Measurements from ENCODE around the gene ZZZ3.

DNA sequence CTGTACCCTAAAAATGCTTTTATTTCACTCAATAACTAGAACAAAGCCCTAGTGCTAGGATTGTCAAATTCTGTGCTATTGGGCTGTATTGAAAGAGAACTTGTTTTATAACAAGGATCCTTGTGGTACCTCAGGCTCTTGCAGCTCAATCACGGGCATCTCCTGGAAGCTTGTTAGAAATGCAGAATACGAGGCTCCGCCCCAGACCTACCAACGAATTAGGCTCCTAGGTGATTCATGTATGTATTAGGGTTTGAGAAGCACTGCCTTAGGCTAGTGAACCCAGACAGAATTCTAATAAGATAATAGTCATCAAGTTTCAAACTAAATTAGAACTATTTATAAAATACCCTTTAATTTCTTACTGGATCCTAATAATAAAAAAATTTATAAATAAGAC, 45.6 kb downstream of the ZZZ3 start:
- TF ChIP-seq, protein P1, sequence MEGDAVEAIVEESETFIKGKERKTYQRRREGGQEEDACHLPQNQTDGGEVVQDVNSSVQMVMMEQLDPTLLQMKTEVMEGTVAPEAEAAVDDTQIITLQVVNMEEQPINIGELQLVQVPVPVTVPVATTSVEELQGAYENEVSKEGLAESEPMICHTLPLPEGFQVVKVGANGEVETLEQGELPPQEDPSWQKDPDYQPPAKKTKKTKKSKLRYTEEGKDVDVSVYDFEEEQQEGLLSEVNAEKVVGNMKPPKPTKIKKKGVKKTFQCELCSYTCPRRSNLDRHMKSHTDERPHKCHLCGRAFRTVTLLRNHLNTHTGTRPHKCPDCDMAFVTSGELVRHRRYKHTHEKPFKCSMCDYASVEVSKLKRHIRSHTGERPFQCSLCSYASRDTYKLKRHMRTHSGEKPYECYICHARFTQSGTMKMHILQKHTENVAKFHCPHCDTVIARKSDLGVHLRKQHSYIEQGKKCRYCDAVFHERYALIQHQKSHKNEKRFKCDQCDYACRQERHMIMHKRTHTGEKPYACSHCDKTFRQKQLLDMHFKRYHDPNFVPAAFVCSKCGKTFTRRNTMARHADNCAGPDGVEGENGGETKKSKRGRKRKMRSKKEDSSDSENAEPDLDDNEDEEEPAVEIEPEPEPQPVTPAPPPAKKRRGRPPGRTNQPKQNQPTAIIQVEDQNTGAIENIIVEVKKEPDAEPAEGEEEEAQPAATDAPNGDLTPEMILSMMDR (IDR thresholded peaks at IDR 0.05; ENCODE audit: control extremely low read depth in 1 of 3, insufficient read depth in 1 of 3, low read depth in 1 of 3, low read length in 3 of 3): no peak
- TF ChIP-seq, protein P2, sequence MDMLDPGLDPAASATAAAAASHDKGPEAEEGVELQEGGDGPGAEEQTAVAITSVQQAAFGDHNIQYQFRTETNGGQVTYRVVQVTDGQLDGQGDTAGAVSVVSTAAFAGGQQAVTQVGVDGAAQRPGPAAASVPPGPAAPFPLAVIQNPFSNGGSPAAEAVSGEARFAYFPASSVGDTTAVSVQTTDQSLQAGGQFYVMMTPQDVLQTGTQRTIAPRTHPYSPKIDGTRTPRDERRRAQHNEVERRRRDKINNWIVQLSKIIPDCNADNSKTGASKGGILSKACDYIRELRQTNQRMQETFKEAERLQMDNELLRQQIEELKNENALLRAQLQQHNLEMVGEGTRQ (IDR thresholded peaks at IDR 0.05; ENCODE audit: low read length): no peak
- TF ChIP-seq YY1 (IDR thresholded peaks at IDR 0.05; ENCODE audit: low read depth, low read length): no peak
- no peak for TF ChIP-seq BACH1 (IDR thresholded peaks at IDR 0.05; ENCODE audit: low read length)
- TF ChIP-seq POLR2A (IDR thresholded peaks at IDR 0.05; ENCODE audit: control extremely low read depth in 1 of 2, low read depth in 2 of 2, low read length in 2 of 2): no peak
- TF ChIP-seq, protein P3, sequence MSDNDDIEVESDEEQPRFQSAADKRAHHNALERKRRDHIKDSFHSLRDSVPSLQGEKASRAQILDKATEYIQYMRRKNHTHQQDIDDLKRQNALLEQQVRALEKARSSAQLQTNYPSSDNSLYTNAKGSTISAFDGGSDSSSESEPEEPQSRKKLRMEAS (IDR thresholded peaks at IDR 0.05): no peak
- TF ChIP-seq JUND (IDR thresholded peaks at IDR 0.05; ENCODE audit: low read length): no peak

Measured in H1 (cell line).